ENCODE measurements around the gene SURF2. TPM values are rescaled to one million over a fixed set of nuclear protein-coding genes. Genes with fewer than 3 reads are reported as not detected.

SURF2 gene
- 9.6 and 11.1 TPM in 2 replicates for total RNA-seq

GRCh38 chr9:133356391-133357091, at the start of gene SURF2, which contains the start of gene SURF1:
TSS of gene SURF2 (plus strand) at chr9:133356550. CDS start at chr9:133356593, 43 bp downstream.
TSS of gene SURF1 (minus strand) at chr9:133356487. CDS start at chr9:133356453, 34 bp downstream.

GRCh38 chr9:133335924-133336811, 20.2 kb upstream of the SURF2 start, which contains the start of gene SURF6:
TSS of gene SURF6 (minus strand) at chr9:133336188. CDS start at chr9:133336132, 56 bp downstream.

GRCh38 chr9:133347985-133348717, 8.2 kb upstream of the SURF2 start, which contains the start of the genes MED22 and RPL7A:
TSS of gene MED22 (minus strand) at chr9:133348131. CDS start at chr9:133346662, 1,469 bp downstream.
TSS of gene RPL7A (plus strand) at chr9:133348218. CDS start at chr9:133348244, 26 bp downstream.

GRCh38 chr9:133375724-133376654, 19.6 kb downstream of the SURF2 start, which contains the start of the genes STKLD1 and SURF4:
TSS of gene STKLD1 (plus strand) at chr9:133376366. CDS start at chr9:133376474, 108 bp downstream.
TSS of gene SURF4 (minus strand) at chr9:133376060. CDS start at chr9:133375969, 91 bp downstream.

Other genes starting within 250 kb of the SURF2 start
- 21.4 and 36.1 TPM in 2 replicates for gene RALGDS, start 235.3 kb upstream of the SURF2 start, total RNA-seq
- 3.8 and 5.7 TPM in 2 replicates for gene GBGT1, start 192.6 kb upstream of the SURF2 start, total RNA-seq
- gene OBP2B, start 147.3 kb upstream of the SURF2 start, total RNA-seq: not detected in 2 replicates
- gene ABO, start 81.3 kb upstream of the SURF2 start, total RNA-seq: not detected in 2 replicates
- 9.2 and 12.0 TPM in 2 replicates for gene SURF6, start 20.4 kb upstream of the SURF2 start, total RNA-seq
- gene MED22, start 8.4 kb upstream of the SURF2 start, total RNA-seq: 18.7 and 25.5 TPM in 2 replicates
- gene RPL7A, start 8.3 kb upstream of the SURF2 start, total RNA-seq: 1,310 and 1,378 TPM in 2 replicates
- gene SURF1, start 63 bp upstream of the SURF2 start, total RNA-seq: 21.1 and 21.4 TPM in 2 replicates
- gene SURF4, start 19.5 kb downstream of the SURF2 start, total RNA-seq: 465 and 567 TPM in 2 replicates
- gene STKLD1, start 19.8 kb downstream of the SURF2 start, total RNA-seq: 0.20 and 0.33 TPM in 2 replicates
- 14.6 and 17.3 TPM in 2 replicates for gene REXO4, start 61.5 kb downstream of the SURF2 start, total RNA-seq
- 4.1 and 6.1 TPM in 2 replicates for gene ADAMTS13, start 65.8 kb downstream of the SURF2 start, total RNA-seq
- gene CACFD1, start 103.4 kb downstream of the SURF2 start, total RNA-seq: 10.9 and 13.7 TPM in 2 replicates
- 12.5 and 19.7 TPM in 2 replicates for gene SLC2A6, start 122.5 kb downstream of the SURF2 start, total RNA-seq
- not detected in 2 replicates for gene MYMK, start 168.4 kb downstream of the SURF2 start, total RNA-seq
- 2.0 and 10.6 TPM in 2 replicates for gene ADAMTSL2, start 178.2 kb downstream of the SURF2 start, total RNA-seq

Data from smooth muscle cell of the pulmonary artery (primary cell).